GM12864 (cell line): ENCODE measurements around the gene IFT27.

ENCODE experiments used
- DNase-seq: peaks from one replicate; pipeline ENCODE4 v3.0.0-alpha.2; 2011; ENCODE audit warnings: low read depth
- H3K4me3 ChIP-seq: 2 replicates; pipeline ENCODE4 v1.5.1; 2011; ENCODE audit warnings: mild to moderate bottlenecking, low read depth, low read length, control low read depth
- CTCF ChIP-seq: IDR thresholded peaks from 2 replicates; pipeline ENCODE4 v1.5.1; 2011; ENCODE audit warnings: low read depth, mild to moderate bottlenecking, moderate library complexity, low read length, control low read depth, inconsistent platforms; ENCODE audit errors: missing control alignments

IFT27 gene

GRCh38 chr22:36713436-36713835 is 62.5 kb downstream of the IFT27 start:
- no peak for TF ChIP-seq CTCF
- H3K4me3 ChIP-seq, result no peak overlapping the region
- DNase-seq, result no peak
